ENCODE measurements around the gene PRTN3.
"Not testable (repeated sequence)": the region's sequence is repeated elsewhere in the genome, so short reads cannot be mapped to it uniquely, and the experiment has no call there.

GRCh38 chr19:842802-843179 lies 2.0 kb downstream of the PRTN3 start:
- TF ChIP-seq, protein P1, sequence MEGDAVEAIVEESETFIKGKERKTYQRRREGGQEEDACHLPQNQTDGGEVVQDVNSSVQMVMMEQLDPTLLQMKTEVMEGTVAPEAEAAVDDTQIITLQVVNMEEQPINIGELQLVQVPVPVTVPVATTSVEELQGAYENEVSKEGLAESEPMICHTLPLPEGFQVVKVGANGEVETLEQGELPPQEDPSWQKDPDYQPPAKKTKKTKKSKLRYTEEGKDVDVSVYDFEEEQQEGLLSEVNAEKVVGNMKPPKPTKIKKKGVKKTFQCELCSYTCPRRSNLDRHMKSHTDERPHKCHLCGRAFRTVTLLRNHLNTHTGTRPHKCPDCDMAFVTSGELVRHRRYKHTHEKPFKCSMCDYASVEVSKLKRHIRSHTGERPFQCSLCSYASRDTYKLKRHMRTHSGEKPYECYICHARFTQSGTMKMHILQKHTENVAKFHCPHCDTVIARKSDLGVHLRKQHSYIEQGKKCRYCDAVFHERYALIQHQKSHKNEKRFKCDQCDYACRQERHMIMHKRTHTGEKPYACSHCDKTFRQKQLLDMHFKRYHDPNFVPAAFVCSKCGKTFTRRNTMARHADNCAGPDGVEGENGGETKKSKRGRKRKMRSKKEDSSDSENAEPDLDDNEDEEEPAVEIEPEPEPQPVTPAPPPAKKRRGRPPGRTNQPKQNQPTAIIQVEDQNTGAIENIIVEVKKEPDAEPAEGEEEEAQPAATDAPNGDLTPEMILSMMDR (conservative IDR thresholded peaks at IDR 0.05; ENCODE audit: low read length): not testable (repeated sequence)
- TF ChIP-seq EZH2phosphoT487 (IDR thresholded peaks at IDR 0.05; ENCODE audit: borderline replicate concordance): not testable (repeated sequence)

Data from Loucy (cell line).